ENCODE results near the gene UBAP1. TPM values are rescaled to one million over a fixed set of nuclear protein-coding genes. Genes with fewer than 3 reads are reported as not detected.

The UBAP1 gene
- total RNA-seq, 1 experiment from 2014 or later = 58.0 TPM

Other genes with a start within 250 kb of the UBAP1 start
- 15.2 and 26.0 TPM in 2 replicates for gene UBAP2, start 130.2 kb upstream of the UBAP1 start, total RNA-seq (2014; rRNA removed; shearing (Covaris generic))
- 35.1 and 50.6 TPM in 2 replicates for gene DCAF12, start 52.3 kb upstream of the UBAP1 start, total RNA-seq (2014; rRNA removed; shearing (Covaris generic))
- 5.2 and 6.2 TPM in 2 replicates for gene KIF24, start 150.2 kb downstream of the UBAP1 start, total RNA-seq (2014; rRNA removed; shearing (Covaris generic))
- 27.5 and 50.5 TPM in 2 replicates for gene NUDT2, start 150.5 kb downstream of the UBAP1 start, total RNA-seq (2014; rRNA removed; shearing (Covaris generic))
- gene MYORG, start 197.9 kb downstream of the UBAP1 start, total RNA-seq (2014; rRNA removed; shearing (Covaris generic)) = 0.80 and 0.92 TPM in 2 replicates